Small intestine (tissue), 7 donors: ENCODE measurements around the gene CREB5. TPM values are rescaled to one million over a fixed set of nuclear protein-coding genes. Genes with fewer than 3 reads are reported as not detected.

Experiments
- DNase-seq, 2 donors: peaks; one replicate each; pipeline versions ENCODE4 v3.0.0 to v3.0.0-alpha.2; 2013
- FAIRE-seq: peaks from 2 replicates; lab custom pipeline; 2012; peaks lifted over from hg19 to GRCh38; lab: Jason Lieb, UNC
- H3K27ac ChIP-seq, 3 donors: one replicate each; pipeline ENCODE4 v1.5.1; 2013; ENCODE audit warnings: low read length in 2 of 3, mild to moderate bottlenecking in 2 of 3, control low read depth in 1 of 3, inconsistent platforms in 1 of 3, low read depth in 1 of 3, moderate library complexity in 1 of 3
- H3K27me3 ChIP-seq, 3 donors: one replicate each; pipeline ENCODE4 v1.6.1; 2013; ENCODE audit warnings: low read length in 3 of 3, inconsistent platforms in 1 of 3; ENCODE audit not compliant: control insufficient read depth in 3 of 3, insufficient read depth in 3 of 3
- H3K36me3 ChIP-seq, 3 donors: one replicate each; pipeline ENCODE4 v1.6.1; 2013; ENCODE audit warnings: low read length in 3 of 3, inconsistent platforms in 1 of 3, low read depth in 1 of 3, mild to moderate bottlenecking in 1 of 3, moderate library complexity in 1 of 3; ENCODE audit not compliant: control insufficient read depth in 3 of 3, insufficient read depth in 2 of 3
- H3K4me1 ChIP-seq, 3 donors: one replicate each; pipeline ENCODE4 v1.6.1; 2013; ENCODE audit warnings: low read length in 2 of 3, inconsistent platforms in 1 of 3, low read depth in 1 of 3, mild to moderate bottlenecking in 1 of 3, moderate library complexity in 1 of 3; ENCODE audit not compliant: control insufficient read depth in 3 of 3, insufficient read depth in 2 of 3
- H3K4me3 ChIP-seq, 3 donors: one replicate each; pipeline ENCODE4 v1.5.1; 2013; ENCODE audit warnings: low read length in 3 of 3, control low read depth in 1 of 3, inconsistent platforms in 1 of 3, low read depth in 1 of 3, mild to moderate bottlenecking in 1 of 3, moderate library complexity in 1 of 3
- H3K9me3 ChIP-seq, 2 donors: one replicate each; pipeline ENCODE4 v1.6.1; 2013; ENCODE audit warnings: low read depth in 1 of 2, low read length in 1 of 2; ENCODE audit not compliant: control insufficient read depth in 2 of 2, insufficient read depth in 1 of 2
- WGBS, 3 donors: extraction: QIAGEN DNeasy Blood & Tissue Kit; methylation state at CpG; one replicate each; pipeline ENCODE4 v1.1.7; 2013; 5-methylcytosine and 5-hydroxymethylcytosine counted together
- polyA plus RNA-seq, 4 donors: library from polyadenylated mRNA; stranded (reverse) in 3 of 4; unstranded in 1 of 4; fragments of 200-250 nt in 3 of 4; fragments of 120-200 nt in 1 of 4; gene quantifications; one replicate each; pipeline versions ENCODE4 v1.2.1 to v1.2.3, GENCODE V29; 2013
- donor health status: healthy with polysubstance abuse.
- donor health status: control.
- donor health status: control.
- donor health status: Bipolar disorder and iron deficiency.
- donor health status: healthy.

The CREB5 gene
- polyA plus RNA-seq, 4 donors, result 0.27 to 3.0 (median 1.8) TPM; not detected in 1

- DNase-seq, result no peak
- H3K27ac ChIP-seq, result no peak overlapping the region
- no peak for FAIRE-seq
- WGBS, 3 donors, result 65 to 67% (median 67%) methylated on average over 5 of the region's 5 CpGs
- no peaks in the 10 kb centered on the region for H3K4me1 ChIP-seq
- no peaks in the 10 kb centered on the region for H3K9me3 ChIP-seq
- no peak overlapping the region for H3K4me3 ChIP-seq
- H3K27me3 ChIP-seq, result no peaks in the 10 kb centered on the region
- H3K36me3 ChIP-seq, result no peaks in the 10 kb centered on the region
These were observed 283.3 kb downstream of the CREB5 start for GRCh38 chr7:28695300-28696295.

- WGBS, 3 donors, result 64 to 73% (median 72%) methylated on average over 6 of the region's 6 CpGs
- FAIRE-seq (no peak), DNase-seq (no peak)
- Histone ChIP-seq H3K27ac (no peak overlapping the region), H3K36me3 (no peaks in the 10 kb centered on the region), H3K9me3 (no peaks in the 10 kb centered on the region), H3K27me3 (no peaks in the 10 kb centered on the region), H3K4me3 (no peak overlapping the region), H3K4me1 (no peaks in the 10 kb centered on the region)
These were observed 285.7 kb downstream of the CREB5 start for GRCh38 chr7:28697913-28698563.

- no peak overlapping the region for H3K4me3 ChIP-seq
- H3K9me3 ChIP-seq, result peaks cover 0 to 3% of the 10 kb centered on the region in 2 donors
- FAIRE-seq (no peak), DNase-seq (no peak)
- 82 to 90% (median 85%) methylated on average over 6 of the region's 6 CpGs for WGBS, 3 donors
- no peaks in the 10 kb centered on the region for H3K36me3 ChIP-seq
- H3K27me3 ChIP-seq, result no peaks in the 10 kb centered on the region
- no peak overlapping the region for H3K27ac ChIP-seq
- no peaks in the 10 kb centered on the region for H3K4me1 ChIP-seq
These were observed 286.5 kb downstream of the CREB5 start for GRCh38 chr7:28698840-28699239.

- H3K4me3 ChIP-seq, result no peak overlapping the region
- H3K27ac ChIP-seq, result no peak overlapping the region
- no peaks in the 10 kb centered on the region for H3K27me3 ChIP-seq
- 74 to 79% (median 75%) methylated on average over 7 of the region's 7 CpGs for WGBS, 3 donors
- no peak for FAIRE-seq
- H3K36me3 ChIP-seq, result no peaks in the 10 kb centered on the region
- peaks cover 0 to 3% of the 10 kb centered on the region in 2 donors for H3K9me3 ChIP-seq
- H3K4me1 ChIP-seq, result no peaks in the 10 kb centered on the region
- no peak for DNase-seq
These were observed 287.8 kb downstream of the CREB5 start for GRCh38 chr7:28700096-28700495.

- peaks cover 0 to 3% of the 10 kb centered on the region in 2 donors for H3K9me3 ChIP-seq
- no peak for FAIRE-seq
- H3K4me1 ChIP-seq, result no peaks in the 10 kb centered on the region
- no peak overlapping the region for H3K27ac ChIP-seq
- no peak overlapping the region for H3K4me3 ChIP-seq
- no peaks in the 10 kb centered on the region for H3K27me3 ChIP-seq
- no peak for DNase-seq
- 74 to 84% (median 81%) methylated on average over 3 of the region's 3 CpGs for WGBS, 3 donors
- no peaks in the 10 kb centered on the region for H3K36me3 ChIP-seq
These were observed 288.5 kb downstream of the CREB5 start for GRCh38 chr7:28700790-28701203.

- Histone ChIP-seq H3K27ac (no peak overlapping the region), H3K36me3 (no peaks in the 10 kb centered on the region), H3K9me3 (peaks cover 0 to 3% of the 10 kb centered on the region in 2 donors), H3K27me3 (no peaks in the 10 kb centered on the region), H3K4me3 (no peak overlapping the region), H3K4me1 (peaks cover 0 to under 1% (median 0%) of the 10 kb centered on the region in 3 donors)
- FAIRE-seq (no peak), DNase-seq (no peak)
- WGBS, 3 donors, result 28 to 52% (median 37%) methylated on average over 1 of the region's 1 CpG
These were observed 289.4 kb downstream of the CREB5 start for GRCh38 chr7:28701731-28702130.

- 72 to 95% (median 86%) methylated on average over 4 of the region's 4 CpGs for WGBS, 3 donors
- peaks cover 0 to 5% (median 0%) of the 10 kb centered on the region in 3 donors for H3K4me1 ChIP-seq
- no peak overlapping the region for H3K27ac ChIP-seq
- DNase-seq (no peak), FAIRE-seq (no peak)
- H3K4me3 ChIP-seq, result no peak overlapping the region
- H3K36me3 ChIP-seq, result no peaks in the 10 kb centered on the region
- H3K27me3 ChIP-seq, result no peaks in the 10 kb centered on the region
- peaks cover 0 to 3% of the 10 kb centered on the region in 2 donors for H3K9me3 ChIP-seq
These were observed 289.9 kb downstream of the CREB5 start for GRCh38 chr7:28702171-28702570.

- Histone ChIP-seq H3K36me3 (no peaks in the 10 kb centered on the region), H3K9me3 (peaks cover 0 to 3% of the 10 kb centered on the region in 2 donors), H3K27ac (no peak overlapping the region), H3K4me3 (no peak overlapping the region), H3K4me1 (peaks cover 0 to 12% (median 0%) of the 10 kb centered on the region in 3 donors), H3K27me3 (no peaks in the 10 kb centered on the region)
- FAIRE-seq, result no peak
- no peak for DNase-seq
- 83 to 97% (median 83%) methylated on average over 1 of the region's 1 CpG for WGBS, 3 donors
These were observed 290.9 kb downstream of the CREB5 start for GRCh38 chr7:28703037-28703765.
